Neural progenitor cell (in vitro differentiated cells): ENCODE measurements around the gene DNMT1. TPM values are rescaled to one million over a fixed set of nuclear protein-coding genes. Genes with fewer than 3 reads are reported as not detected.
A peak's percentile ranks its signal among the peaks of the same experiment; 100 is the strongest.

Source experiments
- DNase-seq: peaks from one replicate; pipeline ENCODE4 v3.0.0-alpha.2; 2016; ENCODE audit warnings: low spot score
- H2AFZ ChIP-seq: fragments of 200-600 bp; sonication (generic); replicated peaks from 2 replicates; pipeline ENCODE4 v1.6.1; 2016; ENCODE audit warnings: antibody characterized with exemption
- H3F3A ChIP-seq: fragments of 200-600 bp; sonication (generic); 2 replicates; pipeline ENCODE4 v1.6.1; 2016; ENCODE audit warnings: antibody characterized with exemption, low read depth
- H3K27ac ChIP-seq: fragments of 200-600 bp; sonication (generic); 2 replicates; pipeline ENCODE4 v1.5.1; 2016; ENCODE audit warnings: mild to moderate bottlenecking
- H3K27me3 ChIP-seq: fragments of 200-600 bp; sonication (generic); 2 replicates; pipeline ENCODE4 v1.6.1; 2016; ENCODE audit warnings: mild to moderate bottlenecking, moderate library complexity
- H3K36me3 ChIP-seq: fragments of 200-600 bp; sonication (generic); 2 replicates; pipeline ENCODE4 v1.5.1; 2016
- H3K4me1 ChIP-seq: fragments of 200-600 bp; sonication (generic); 2 replicates; pipeline ENCODE4 v1.6.1; 2016; ENCODE audit warnings: mixed run types
- H3K4me2 ChIP-seq: fragments of 200-600 bp; sonication (generic); 2 replicates; pipeline ENCODE4 v1.6.1; 2016
- H3K4me3 ChIP-seq: fragments of 200-600 bp; sonication (generic); 2 replicates; pipeline ENCODE4 v1.5.1; 2016
- H3K79me2 ChIP-seq: fragments of 200-600 bp; sonication (generic); 2 replicates; pipeline ENCODE4 v1.6.1; 2016; ENCODE audit warnings: low read depth
- H3K9ac ChIP-seq: fragments of 200-600 bp; sonication (generic); 2 replicates; pipeline ENCODE4 v1.6.1; 2016
- H3K9me3 ChIP-seq: fragments of 200-600 bp; sonication (generic); 2 replicates; pipeline ENCODE4 v1.5.1; 2016; ENCODE audit warnings: low read depth
- H4K20me1 ChIP-seq: fragments of 200-600 bp; sonication (generic); 2 replicates; pipeline ENCODE4 v1.6.1; 2016; ENCODE audit warnings: low read depth
- H3K27ac Mint-ChIP-seq: 3 replicates; pipeline ENCODE4 v1.8.0; 2021; ENCODE audit warnings: mixed read lengths
- H3K27me3 Mint-ChIP-seq: 2 replicates; pipeline ENCODE4 v1.8.0; 2022; ENCODE audit warnings: low read depth, mild to moderate bottlenecking, inconsistent platforms, moderate library complexity, mixed read lengths; ENCODE audit not compliant: insufficient read depth
- H3K36me3 Mint-ChIP-seq: 3 replicates; pipeline ENCODE4 v1.8.0; 2021; ENCODE audit warnings: mixed read lengths
- H3K4me1 Mint-ChIP-seq: 3 replicates; pipeline ENCODE4 v1.8.0; 2021; ENCODE audit warnings: mixed read lengths
- H3K4me3 Mint-ChIP-seq: 3 replicates; pipeline ENCODE4 v1.8.0; 2021; ENCODE audit warnings: mild to moderate bottlenecking, moderate library complexity, mixed read lengths
- H3K9me3 Mint-ChIP-seq: 3 replicates; pipeline ENCODE4 v1.8.0; 2020; ENCODE audit warnings: mixed read lengths
- EZH2 ChIP-seq: fragments of 200-600 bp; sonication (generic); IDR thresholded peaks from 2 replicates; pipeline ENCODE4 v1.6.1; 2017; ENCODE audit warnings: antibody characterized with exemption, mild to moderate bottlenecking, moderate library complexity
- EZH2phosphoT487 ChIP-seq: fragments of 200-600 bp; sonication (generic); IDR thresholded peaks from 2 replicates; pipeline ENCODE4 v1.6.1; 2017; ENCODE audit warnings: antibody characterized with exemption
- total RNA-seq: library from RNA; depleted of rRNA; stranded (reverse); fragments of >200 nt; gene quantifications from 2 replicates; pipeline ENCODE4 v1.2.3, GENCODE V29; 2015; ENCODE audit warnings: low replicate concordance
- TF ChIP-seq, protein P1 (sequence below): fragments of 200-600 bp; sonication (generic); IDR thresholded peaks from 2 replicates; pipeline ENCODE4 v1.5.1; 2017; ENCODE audit warnings: antibody characterized with exemption, mild to moderate bottlenecking

The DNMT1 gene
- total RNA-seq, 1 donor from 2014 or later, result 203 TPM

DNA sequence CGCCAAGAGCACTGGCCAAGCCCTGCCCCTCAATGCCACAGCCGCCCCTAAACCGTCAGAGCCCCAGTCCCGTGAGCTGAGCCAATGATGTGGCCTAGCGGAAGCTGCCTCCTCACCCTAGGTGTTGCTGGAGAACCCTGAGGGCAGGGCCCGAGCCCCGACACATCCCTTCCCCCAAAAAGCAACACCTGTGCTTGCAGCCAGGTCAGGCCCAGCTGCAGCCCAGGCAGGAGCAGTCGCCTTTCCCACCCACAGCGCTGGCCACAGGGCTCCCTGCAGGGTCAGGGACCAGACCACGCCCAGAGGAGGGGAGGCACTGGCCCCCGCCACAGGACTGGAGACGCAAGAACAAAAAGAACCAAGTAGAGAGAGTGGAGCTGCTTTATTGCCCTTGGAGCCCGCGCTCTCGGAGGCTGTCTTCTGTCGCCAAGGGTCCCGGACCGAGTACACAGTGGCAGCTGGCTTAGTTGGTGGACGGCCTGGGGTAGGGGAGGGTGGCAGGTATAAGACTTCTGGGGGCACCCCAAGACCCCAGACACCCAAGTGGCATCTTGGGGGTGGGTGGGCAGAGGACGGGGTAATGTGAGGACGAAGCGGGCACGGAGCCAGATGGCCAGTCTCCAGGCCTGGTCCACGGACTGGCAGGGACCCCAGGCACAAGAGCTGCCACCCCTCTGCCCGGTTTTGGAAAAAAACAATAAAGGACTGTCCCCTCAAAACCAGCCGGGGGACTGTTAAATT lies 79.9 kb downstream of the DNMT1 start:
- Histone ChIP-seq H3K27me3 (no peaks in the 10 kb centered on the region), H3K4me2 (no peak overlapping the region), H3F3A (peaks cover 35% of the 10 kb centered on the region), H2AFZ (no peak overlapping the region), H3K79me2 (peaks cover 18% of the 10 kb centered on the region), H3K4me3 (no peak overlapping the region), H3K9ac (no peak overlapping the region), H3K27ac (no peak overlapping the region), H3K4me1 (no peaks in the 10 kb centered on the region), H3K9me3 (no peaks in the 10 kb centered on the region), H3K36me3 (no peaks in the 10 kb centered on the region), H4K20me1 (peaks cover 25% of the 10 kb centered on the region)
- Mint-ChIP-seq H3K9me3 (no peaks in the 10 kb centered on the region), H3K27me3 (peaks cover 8% of the 10 kb centered on the region), H3K4me3 (peak overlapping the region; percentile 67), H3K4me1 (peaks cover 7% of the 10 kb centered on the region), H3K27ac (no peak overlapping the region), H3K36me3 (peaks cover 3% of the 10 kb centered on the region)
- DNase-seq, result no peak
- no peak for TF ChIP-seq EZH2
- TF ChIP-seq EZH2phosphoT487, result no peak
- TF ChIP-seq, protein P1, sequence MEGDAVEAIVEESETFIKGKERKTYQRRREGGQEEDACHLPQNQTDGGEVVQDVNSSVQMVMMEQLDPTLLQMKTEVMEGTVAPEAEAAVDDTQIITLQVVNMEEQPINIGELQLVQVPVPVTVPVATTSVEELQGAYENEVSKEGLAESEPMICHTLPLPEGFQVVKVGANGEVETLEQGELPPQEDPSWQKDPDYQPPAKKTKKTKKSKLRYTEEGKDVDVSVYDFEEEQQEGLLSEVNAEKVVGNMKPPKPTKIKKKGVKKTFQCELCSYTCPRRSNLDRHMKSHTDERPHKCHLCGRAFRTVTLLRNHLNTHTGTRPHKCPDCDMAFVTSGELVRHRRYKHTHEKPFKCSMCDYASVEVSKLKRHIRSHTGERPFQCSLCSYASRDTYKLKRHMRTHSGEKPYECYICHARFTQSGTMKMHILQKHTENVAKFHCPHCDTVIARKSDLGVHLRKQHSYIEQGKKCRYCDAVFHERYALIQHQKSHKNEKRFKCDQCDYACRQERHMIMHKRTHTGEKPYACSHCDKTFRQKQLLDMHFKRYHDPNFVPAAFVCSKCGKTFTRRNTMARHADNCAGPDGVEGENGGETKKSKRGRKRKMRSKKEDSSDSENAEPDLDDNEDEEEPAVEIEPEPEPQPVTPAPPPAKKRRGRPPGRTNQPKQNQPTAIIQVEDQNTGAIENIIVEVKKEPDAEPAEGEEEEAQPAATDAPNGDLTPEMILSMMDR, result no peak

DNA sequence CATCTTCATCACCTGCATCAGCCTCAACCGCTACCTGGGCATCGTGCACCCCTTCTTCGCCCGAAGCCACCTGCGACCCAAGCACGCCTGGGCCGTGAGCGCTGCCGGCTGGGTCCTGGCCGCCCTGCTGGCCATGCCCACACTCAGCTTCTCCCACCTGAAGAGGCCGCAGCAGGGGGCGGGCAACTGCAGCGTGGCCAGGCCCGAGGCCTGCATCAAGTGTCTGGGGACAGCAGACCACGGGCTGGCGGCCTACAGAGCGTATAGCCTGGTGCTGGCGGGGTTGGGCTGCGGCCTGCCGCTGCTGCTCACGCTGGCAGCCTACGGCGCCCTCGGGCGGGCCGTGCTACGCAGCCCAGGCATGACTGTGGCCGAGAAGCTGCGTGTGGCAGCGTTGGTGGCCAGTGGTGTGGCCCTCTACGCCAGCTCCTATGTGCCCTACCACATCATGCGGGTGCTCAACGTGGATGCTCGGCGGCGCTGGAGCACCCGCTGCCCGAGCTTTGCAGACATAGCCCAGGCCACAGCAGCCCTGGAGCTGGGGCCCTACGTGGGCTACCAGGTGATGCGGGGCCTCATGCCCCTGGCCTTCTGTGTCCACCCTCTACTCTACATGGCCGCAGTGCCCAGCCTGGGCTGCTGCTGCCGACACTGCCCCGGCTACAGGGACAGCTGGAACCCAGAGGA lies 80.6 kb downstream of the DNMT1 start:
- H3K9ac ChIP-seq, result no peak overlapping the region
- H3K79me2 ChIP-seq, result peaks cover 13% of the 10 kb centered on the region
- no peak overlapping the region for H2AFZ ChIP-seq
- H3K4me3 Mint-ChIP-seq, result no peak overlapping the region
- H3K27ac ChIP-seq, result no peak overlapping the region
- no peaks in the 10 kb centered on the region for H3K36me3 ChIP-seq
- peaks cover 4% of the 10 kb centered on the region for H3K4me1 Mint-ChIP-seq
- DNase-seq, result no peak
- H4K20me1 ChIP-seq, result peaks cover 22% of the 10 kb centered on the region
- H3K4me2 ChIP-seq, result no peak overlapping the region
- H3K4me3 ChIP-seq, result no peak overlapping the region
- no peaks in the 10 kb centered on the region for H3K27me3 ChIP-seq
- no peak overlapping the region for H3K27ac Mint-ChIP-seq
- peaks cover 10% of the 10 kb centered on the region for H3K36me3 Mint-ChIP-seq
- H3F3A ChIP-seq, result peaks cover 35% of the 10 kb centered on the region
- H3K4me1 ChIP-seq, result no peaks in the 10 kb centered on the region
- no peaks in the 10 kb centered on the region for H3K9me3 Mint-ChIP-seq
- no peaks in the 10 kb centered on the region for H3K9me3 ChIP-seq
- peaks cover 8% of the 10 kb centered on the region for H3K27me3 Mint-ChIP-seq
- TF ChIP-seq, protein P1, result no peak
- TF ChIP-seq EZH2phosphoT487 (no peak), EZH2 (no peak)

DNA sequence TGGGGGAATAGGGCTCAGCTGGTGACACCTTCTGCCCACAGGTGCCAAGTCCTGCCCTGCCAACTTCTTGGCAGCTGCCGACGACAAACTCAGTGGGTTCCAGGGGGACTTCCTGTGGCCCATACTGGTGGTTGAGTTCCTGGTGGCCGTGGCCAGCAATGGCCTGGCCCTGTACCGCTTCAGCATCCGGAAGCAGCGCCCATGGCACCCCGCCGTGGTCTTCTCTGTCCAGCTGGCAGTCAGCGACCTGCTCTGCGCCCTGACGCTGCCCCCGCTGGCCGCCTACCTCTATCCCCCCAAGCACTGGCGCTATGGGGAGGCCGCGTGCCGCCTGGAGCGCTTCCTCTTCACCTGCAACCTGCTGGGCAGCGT lies 81.2 kb downstream of the DNMT1 start:
- Mint-ChIP-seq H3K27ac (no peak overlapping the region), H3K4me3 (no peak overlapping the region), H3K4me1 (peaks cover under 1% of the 10 kb centered on the region), H3K27me3 (peaks cover 8% of the 10 kb centered on the region), H3K9me3 (no peaks in the 10 kb centered on the region), H3K36me3 (peaks cover 10% of the 10 kb centered on the region)
- Histone ChIP-seq H3K79me2 (peaks cover 8% of the 10 kb centered on the region), H3K4me2 (no peak overlapping the region), H3K4me3 (no peak overlapping the region), H3K27ac (no peak overlapping the region), H4K20me1 (peaks cover 17% of the 10 kb centered on the region), H3K36me3 (no peaks in the 10 kb centered on the region), H3K9me3 (no peaks in the 10 kb centered on the region), H3K27me3 (no peaks in the 10 kb centered on the region), H3K9ac (no peak overlapping the region), H3F3A (peaks cover 35% of the 10 kb centered on the region), H2AFZ (no peak overlapping the region), H3K4me1 (no peaks in the 10 kb centered on the region)
- no peak for DNase-seq
- TF ChIP-seq EZH2phosphoT487 (no peak), EZH2 (no peak)
- TF ChIP-seq, protein P1, result no peak
